Measurements from ENCODE around the gene MIGA2. TPM values are rescaled to one million over a fixed set of nuclear protein-coding genes. Genes with fewer than 3 reads are reported as not detected.

Gene MIGA2
- total RNA-seq, 1 experiment from 2014 or later: 29.6 TPM

DNA sequence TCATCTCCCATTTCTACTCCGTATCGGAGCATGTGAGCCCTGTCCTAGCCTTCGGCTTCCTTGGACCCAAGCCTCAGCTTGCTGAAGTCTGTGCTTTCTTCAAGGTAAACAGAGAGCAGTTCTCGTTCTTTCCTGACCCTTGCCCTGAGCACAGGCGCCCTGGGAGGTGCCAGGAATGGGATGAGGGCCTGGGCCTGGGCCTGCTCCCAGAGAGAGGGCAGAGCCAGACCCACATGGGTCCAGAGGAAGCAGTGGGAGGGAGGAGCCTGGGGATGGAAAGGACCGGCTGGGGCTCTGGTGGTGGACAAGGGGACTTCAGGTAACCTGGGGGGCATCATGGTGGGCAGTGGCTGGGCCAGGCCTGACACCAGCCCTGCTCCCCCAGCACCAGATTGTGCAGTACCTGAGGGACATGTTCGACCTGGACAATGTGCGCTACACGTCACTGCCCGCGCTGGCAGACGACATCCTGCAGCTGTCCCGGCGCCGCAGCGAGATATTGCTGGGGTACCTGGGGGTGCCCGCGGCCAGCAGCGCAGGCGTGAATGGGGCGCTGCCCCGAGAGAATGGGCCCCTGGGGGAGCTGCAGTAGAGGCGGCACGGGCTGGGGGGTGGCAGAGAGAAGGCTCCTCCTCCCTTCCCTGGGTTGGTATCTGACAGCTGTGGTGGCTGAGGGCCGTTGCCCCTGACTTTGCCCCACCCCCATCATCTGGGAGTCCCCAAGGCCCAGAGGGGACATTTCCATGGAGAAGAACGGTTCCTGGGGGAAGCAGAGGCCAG lies 33.6 kb downstream of the MIGA2 start:
- no peak for ATAC-seq

DNA sequence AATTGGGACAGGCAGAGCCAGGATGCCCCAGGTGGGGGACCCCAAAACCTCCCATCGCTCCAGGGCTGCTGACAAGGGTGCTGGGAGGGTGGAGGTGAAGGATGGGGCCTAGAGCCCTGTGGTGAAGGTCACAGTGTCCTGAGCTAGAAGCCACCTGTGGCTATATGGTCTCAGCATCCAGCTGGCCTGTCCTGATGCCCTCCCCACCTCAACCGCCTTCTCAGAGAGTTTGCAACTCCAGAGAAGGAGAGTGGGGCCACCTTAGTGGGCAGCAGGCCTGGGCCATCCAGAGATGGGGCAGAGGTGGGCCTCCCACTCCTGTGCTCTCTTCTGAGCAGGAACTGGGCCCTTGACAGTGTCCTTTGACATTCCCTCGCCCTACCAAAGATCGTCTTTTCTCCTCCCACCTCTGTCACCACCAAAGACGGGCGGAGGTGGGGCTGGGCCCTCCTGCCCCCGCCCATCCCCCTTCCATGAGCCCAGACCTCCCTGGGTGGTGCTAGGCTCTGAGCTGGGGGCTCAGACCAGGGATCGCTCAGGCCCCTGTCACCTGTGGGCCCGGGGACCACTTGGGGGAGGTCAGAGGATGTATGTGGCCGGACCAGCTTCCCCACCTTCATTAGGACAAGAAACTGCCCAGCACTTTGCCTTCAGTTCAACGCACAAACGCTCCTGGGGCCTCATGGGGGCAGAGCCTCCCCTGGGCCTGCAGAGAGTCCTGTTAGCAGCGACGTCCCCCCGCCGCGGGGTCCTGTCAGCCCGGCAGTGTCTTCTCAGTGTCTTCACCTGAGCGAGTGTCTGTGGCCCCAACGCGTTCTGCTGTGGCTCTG lies 34.5 kb downstream of the MIGA2 start:
- ATAC-seq (no peak), DNase-seq (no peak)
- TF ChIP-seq, protein P1, sequence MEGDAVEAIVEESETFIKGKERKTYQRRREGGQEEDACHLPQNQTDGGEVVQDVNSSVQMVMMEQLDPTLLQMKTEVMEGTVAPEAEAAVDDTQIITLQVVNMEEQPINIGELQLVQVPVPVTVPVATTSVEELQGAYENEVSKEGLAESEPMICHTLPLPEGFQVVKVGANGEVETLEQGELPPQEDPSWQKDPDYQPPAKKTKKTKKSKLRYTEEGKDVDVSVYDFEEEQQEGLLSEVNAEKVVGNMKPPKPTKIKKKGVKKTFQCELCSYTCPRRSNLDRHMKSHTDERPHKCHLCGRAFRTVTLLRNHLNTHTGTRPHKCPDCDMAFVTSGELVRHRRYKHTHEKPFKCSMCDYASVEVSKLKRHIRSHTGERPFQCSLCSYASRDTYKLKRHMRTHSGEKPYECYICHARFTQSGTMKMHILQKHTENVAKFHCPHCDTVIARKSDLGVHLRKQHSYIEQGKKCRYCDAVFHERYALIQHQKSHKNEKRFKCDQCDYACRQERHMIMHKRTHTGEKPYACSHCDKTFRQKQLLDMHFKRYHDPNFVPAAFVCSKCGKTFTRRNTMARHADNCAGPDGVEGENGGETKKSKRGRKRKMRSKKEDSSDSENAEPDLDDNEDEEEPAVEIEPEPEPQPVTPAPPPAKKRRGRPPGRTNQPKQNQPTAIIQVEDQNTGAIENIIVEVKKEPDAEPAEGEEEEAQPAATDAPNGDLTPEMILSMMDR (conservative IDR thresholded peaks at IDR 0.05; ENCODE audit: low read depth, low read length): no peak
- TF ChIP-seq EZH2phosphoT487 (IDR thresholded peaks at IDR 0.05; ENCODE audit: borderline replicate concordance, low read length): no peak
- TF ChIP-seq EZH2 (IDR thresholded peaks at IDR 0.05; ENCODE audit: low read length, unreplicated experiment): no peak
- Histone ChIP-seq H3K27me3 (ENCODE audit: low read length) (no peaks in the 10 kb centered on the region), H3K4me1 (ENCODE audit: insufficient read depth, low read length) (no peaks in the 10 kb centered on the region), H3K79me2 (ENCODE audit: low read length) (no peaks in the 10 kb centered on the region), H3K9me2 (replicated peaks; ENCODE audit: low read length) (no peaks in the 10 kb centered on the region), H3K36me3 (ENCODE audit: low read depth, low read length) (no peaks in the 10 kb centered on the region), H3K4me2 (ENCODE audit: low read length) (no peak overlapping the region), H3K4me3 (ENCODE audit: low read length) (no peak overlapping the region), H3K9ac (ENCODE audit: low read length) (no peak overlapping the region), H3F3A (ENCODE audit: low read length, unreplicated experiment) (no peaks in the 10 kb centered on the region), H4K20me1 (ENCODE audit: low read length) (no peaks in the 10 kb centered on the region), H3K27ac (ENCODE audit: low read length) (no peak overlapping the region), H3K9me3 (ENCODE audit: low read length) (no peaks in the 10 kb centered on the region), H2AFZ (ENCODE audit: low read length) (no peak overlapping the region)
- no TSS peak for BruUV-seq (replicated peaks)
- ChIA-PET CTCF (no interaction called here), POLR2A (ENCODE audit: unreplicated experiment) (no interaction called here)
- intact Hi-C loops (cut with micrococcal nuclease): no loop called here

More for the DNA sequence above, 33.6 kb downstream of the MIGA2 start:
- DNase-seq: no peak
- CTCF ChIA-PET: no interaction called here
- no peaks in the 10 kb centered on the region for H4K20me1 ChIP-seq (ENCODE audit: low read length)
- H3K4me3 ChIP-seq (ENCODE audit: low read length): no peak overlapping the region
- TF ChIP-seq EZH2phosphoT487 (IDR thresholded peaks at IDR 0.05; ENCODE audit: borderline replicate concordance, low read length): no peak
- no peak for TF ChIP-seq EZH2 (IDR thresholded peaks at IDR 0.05; ENCODE audit: low read length, unreplicated experiment)
- TF ChIP-seq, protein P1 (conservative IDR thresholded peaks at IDR 0.05; ENCODE audit: low read depth, low read length): no peak
- H3K27me3 ChIP-seq (ENCODE audit: low read length): no peaks in the 10 kb centered on the region
- H3K27ac ChIP-seq (ENCODE audit: low read length): no peak overlapping the region
- H3F3A ChIP-seq (ENCODE audit: low read length, unreplicated experiment): no peaks in the 10 kb centered on the region
- H2AFZ ChIP-seq (ENCODE audit: low read length): no peak overlapping the region
- H3K4me2 ChIP-seq (ENCODE audit: low read length): no peak overlapping the region
- intact Hi-C loops (cut with micrococcal nuclease): no loop called here
- H3K4me1 ChIP-seq (ENCODE audit: insufficient read depth, low read length): no peaks in the 10 kb centered on the region
- no peak overlapping the region for H3K9ac ChIP-seq (ENCODE audit: low read length)
- no peaks in the 10 kb centered on the region for H3K79me2 ChIP-seq (ENCODE audit: low read length)
- no peaks in the 10 kb centered on the region for H3K9me3 ChIP-seq (ENCODE audit: low read length)
- H3K36me3 ChIP-seq (ENCODE audit: low read depth, low read length): no peaks in the 10 kb centered on the region
- no peaks in the 10 kb centered on the region for H3K9me2 ChIP-seq (replicated peaks; ENCODE audit: low read length)
- BruUV-seq (replicated peaks): no TSS peak
- POLR2A ChIA-PET (ENCODE audit: unreplicated experiment): no interaction called here

All from PC-3 (cell line).